K562 (cell line): ENCODE data around the gene MAP2K7. TPM values are rescaled to one million over a fixed set of nuclear protein-coding genes. Genes with fewer than 3 reads are reported as not detected.

Experiments used
- ARID1B ChIP-seq: fragments of 450-650 bp; IDR thresholded peaks from 2 replicates; pipeline ENCODE4 v1.6.1; 2016; ENCODE audit warnings: antibody characterized with exemption, mild to moderate bottlenecking, inconsistent platforms
- CREB1 ChIP-seq, 2 experiments: sonication (generic) in 1 of 2; formaldehyde crosslinking in 1 of 2; IDR thresholded peaks; 2 replicates each; pipeline versions ENCODE4 v1.6.1 to v1.8.0; 2012 to 2022; ENCODE audit warnings: inconsistent platforms in 1 of 2, mild to moderate bottlenecking in 1 of 2, missing genetic modification reagents in 1 of 2, moderate library complexity in 1 of 2
- MEF2D ChIP-seq: conservative IDR thresholded peaks from 2 replicates; pipeline ENCODE4 v1.6.1; 2016; ENCODE audit warnings: low read depth, missing genetic modification characterization, missing compliant biosample characterization
- NFRKB ChIP-seq: fragments of 450-650 bp; IDR thresholded peaks from 2 replicates; pipeline ENCODE4 v1.6.1; 2016; ENCODE audit warnings: low read depth
- NRF1 ChIP-seq, 2 experiments: fragments of 450-650 bp; IDR thresholded peaks in 1 of 2; conservative IDR thresholded peaks in 1 of 2; 2 replicates each; pipeline ENCODE4 v1.6.1; 2014; ENCODE audit warnings: mild to moderate bottlenecking in 2 of 2
- PYGO2 ChIP-seq: fragments of 450-650 bp; IDR thresholded peaks from 2 replicates; pipeline ENCODE4 v1.6.1; 2016; ENCODE audit warnings: mild to moderate bottlenecking, missing genetic modification characterization, moderate library complexity, missing compliant biosample characterization
- RUNX1 ChIP-seq: sonication (generic); IDR thresholded peaks from 2 replicates; pipeline ENCODE4 v1.6.1; 2016; ENCODE audit warnings: antibody characterized with exemption, low read depth
- SMARCB1 ChIP-seq: IDR thresholded peaks from 2 replicates; pipeline ENCODE4 v1.6.1; 2011; ENCODE audit warnings: improper control_type of control experiment, low read depth; ENCODE audit not compliant: insufficient read length
- TAF7 ChIP-seq: fragments of 450-650 bp; IDR thresholded peaks from 2 replicates; pipeline ENCODE4 v1.6.1; 2016; ENCODE audit warnings: missing genetic modification characterization, missing compliant biosample characterization
- TGIF2 ChIP-seq: sonication (generic); formaldehyde crosslinking; IDR thresholded peaks from 2 replicates; pipeline ENCODE4 v1.8.1; 2022; ENCODE audit warnings: mild to moderate bottlenecking, missing genetic modification reagents, moderate library complexity
- THRB ChIP-seq: fragments of 450-650 bp; formaldehyde crosslinking; conservative IDR thresholded peaks from 2 replicates; pipeline ENCODE4 v1.4.0; 2022; ENCODE audit warnings: mild to moderate bottlenecking, missing genetic modification characterization
- ZNF263 ChIP-seq: sonication (generic); formaldehyde crosslinking; IDR thresholded peaks from 2 replicates; pipeline ENCODE4 v1.8.0; 2022; ENCODE audit warnings: mild to moderate bottlenecking, missing genetic modification reagents, borderline replicate concordance
- ZNF589 ChIP-seq: fragments of 200-800 bp; sonication (Bioruptor generic); IDR thresholded peaks from 2 replicates; pipeline ENCODE4 v1.6.1; 2016; ENCODE audit warnings: low read depth, missing genetic modification characterization, missing compliant biosample characterization
- ZNF592 ChIP-seq: fragments of 450-650 bp; IDR thresholded peaks from 2 replicates; pipeline ENCODE4 v1.6.1; 2017; ENCODE audit warnings: antibody characterized with exemption, mild to moderate bottlenecking
- polyA plus RNA-seq, 8 experiments: library from polyadenylated mRNA; depleted of rRNA in 4 of 8; stranded (reverse) in 5 of 8; unstranded in 3 of 8; fragments of >200 nt; fragmentation: Nextera tagmentation in 2 of 8; fragmentation: Illumina TruSeq in 1 of 8; extraction: Ambion mirVana in 2 of 8; extraction: Trizol in 1 of 8; gene quantifications; 2 replicates each; pipeline versions ENCODE4 v1.2.1 to v1.2.3, GENCODE V29; 2011 to 2014; ENCODE audit warnings: inconsistent platforms in 1 of 8, missing spikeins in 1 of 8
- total RNA-seq, 7 experiments: library from RNA; depleted of rRNA in 6 of 7; stranded (reverse); fragments of >200 nt in 6 of 7; fragmentation: Illumina TruSeq in 2 of 7; extraction: Trizol in 2 of 7; gene quantifications; 2 replicates each; pipeline versions ENCODE4 v1.2.1 to v1.2.3, GENCODE V29; 2011 to 2021; ENCODE audit warnings: low replicate concordance in 1 of 7
- TF ChIP-seq, protein P1 (sequence below): fragments of 250-450 bp; sonication (Bioruptor Pico); IDR thresholded peaks from 2 replicates; pipeline ENCODE4 v1.4.0; 2020; ENCODE audit warnings: mild to moderate bottlenecking, moderate library complexity
- TF ChIP-seq, protein P2 (sequence below): fragments of 250-450 bp; sonication (Bioruptor Pico); IDR thresholded peaks from 2 replicates; pipeline ENCODE4 v1.5.1; 2021; ENCODE audit warnings: mild to moderate bottlenecking
- TF ChIP-seq, protein P3 (sequence below): sonication (generic); formaldehyde crosslinking; IDR thresholded peaks from 2 replicates; pipeline ENCODE4 v1.9.0; 2022; ENCODE audit warnings: mild to moderate bottlenecking, missing genetic modification reagents

The MAP2K7 gene
- total and polyA plus RNA-seq, 9 of the 15 experiments (the other 6 are each of a cell fraction or from before 2014, with no cell fraction given) = 0.51 to 45.8 (median 14.1) TPM

DNA sequence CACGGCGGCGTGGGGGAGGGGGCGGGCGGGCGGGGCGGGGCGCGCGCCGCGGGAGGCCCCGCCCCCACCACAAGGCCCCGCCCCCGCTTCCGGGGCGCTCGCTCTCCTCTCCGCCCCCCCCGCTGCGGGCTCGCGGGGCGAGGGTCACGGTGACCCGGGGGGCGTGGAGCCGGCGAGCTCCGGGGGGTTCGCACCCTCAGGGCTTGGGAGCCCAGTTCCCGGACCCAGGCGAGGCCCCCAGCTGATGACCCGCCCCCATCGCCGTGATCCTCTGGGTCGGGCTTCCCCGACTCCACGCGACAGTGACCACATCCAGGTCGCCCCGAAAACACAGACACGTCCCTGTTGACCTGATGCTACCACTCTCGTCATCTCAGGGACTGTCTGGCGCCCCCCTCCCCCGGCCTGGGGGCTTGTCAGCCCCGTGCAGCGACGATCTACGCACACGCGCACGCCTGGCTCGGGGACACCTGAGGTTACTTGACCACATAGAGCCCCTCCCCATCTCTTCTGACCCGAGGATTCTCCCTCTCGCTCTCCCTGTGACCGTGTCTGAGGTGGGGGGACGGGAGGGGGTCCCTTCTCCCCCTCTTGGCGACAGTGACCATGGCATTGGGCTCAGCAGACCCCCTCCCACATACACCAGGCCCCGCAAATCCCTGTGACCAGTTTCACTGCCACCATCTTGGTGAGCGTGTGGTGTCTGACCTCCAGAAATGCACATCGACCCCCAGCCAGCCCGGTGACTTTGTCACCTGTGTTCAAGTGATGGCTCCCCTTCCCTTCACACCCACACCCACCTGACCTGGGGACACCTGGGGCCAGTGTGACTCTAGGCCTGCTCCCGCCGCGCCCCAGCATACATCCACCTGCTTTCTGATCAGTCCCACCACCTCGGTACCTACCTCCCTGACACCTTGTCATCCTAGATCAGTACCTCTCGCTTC, 670 bp downstream of the MAP2K7 start (continued):
- TF ChIP-seq, protein P1, sequence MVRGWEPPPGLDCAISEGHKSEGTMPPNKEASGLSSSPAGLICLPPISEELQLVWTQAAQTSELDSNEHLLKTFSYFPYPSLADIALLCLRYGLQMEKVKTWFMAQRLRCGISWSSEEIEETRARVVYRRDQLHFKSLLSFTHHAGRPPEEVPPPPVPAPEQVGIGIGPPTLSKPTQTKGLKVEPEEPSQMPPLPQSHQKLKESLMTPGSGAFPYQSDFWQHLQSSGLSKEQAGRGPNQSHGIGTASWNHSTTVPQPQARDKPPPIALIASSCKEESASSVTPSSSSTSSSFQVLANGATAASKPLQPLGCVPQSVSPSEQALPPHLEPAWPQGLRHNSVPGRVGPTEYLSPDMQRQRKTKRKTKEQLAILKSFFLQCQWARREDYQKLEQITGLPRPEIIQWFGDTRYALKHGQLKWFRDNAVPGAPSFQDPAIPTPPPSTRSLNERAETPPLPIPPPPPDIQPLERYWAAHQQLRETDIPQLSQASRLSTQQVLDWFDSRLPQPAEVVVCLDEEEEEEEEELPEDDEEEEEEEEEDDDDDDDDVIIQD (CRISPR knock-in tag) = no peak
- TF ChIP-seq SMARCB1 (no peak), THRB (CRISPR knock-in tag) (no peak), MEF2D (no peak), ZNF263 (CRISPR knock-in tag) (0 out of 2 replicates have a peak, but pooled peaks have one; percentile 47), ARID1B (no peak), CREB1 (IDR thresholded peaks at IDR 0.05) (no peak), CREB1 (CRISPR knock-in tag; IDR thresholded peaks at IDR 0.05) (0 out of 2 replicates have a peak, but pooled peaks have one; percentile 43), ZNF589 (CRISPR knock-in tag) (no peak), NRF1 (conservative IDR thresholded peaks at IDR 0.05 in 1 of 2, IDR thresholded peaks at IDR 0.05 in 1 of 2) (peak; percentile 64 to 71), TGIF2 (peak; percentile 50; the same call in 1 of the 2 replicates), RUNX1 (no peak), PYGO2 (no peak), ZNF592 (no peak), NFRKB (peak; percentile 17; the same call in 1 of the 2 replicates), TAF7 (no peak)
- TF ChIP-seq, protein P2, sequence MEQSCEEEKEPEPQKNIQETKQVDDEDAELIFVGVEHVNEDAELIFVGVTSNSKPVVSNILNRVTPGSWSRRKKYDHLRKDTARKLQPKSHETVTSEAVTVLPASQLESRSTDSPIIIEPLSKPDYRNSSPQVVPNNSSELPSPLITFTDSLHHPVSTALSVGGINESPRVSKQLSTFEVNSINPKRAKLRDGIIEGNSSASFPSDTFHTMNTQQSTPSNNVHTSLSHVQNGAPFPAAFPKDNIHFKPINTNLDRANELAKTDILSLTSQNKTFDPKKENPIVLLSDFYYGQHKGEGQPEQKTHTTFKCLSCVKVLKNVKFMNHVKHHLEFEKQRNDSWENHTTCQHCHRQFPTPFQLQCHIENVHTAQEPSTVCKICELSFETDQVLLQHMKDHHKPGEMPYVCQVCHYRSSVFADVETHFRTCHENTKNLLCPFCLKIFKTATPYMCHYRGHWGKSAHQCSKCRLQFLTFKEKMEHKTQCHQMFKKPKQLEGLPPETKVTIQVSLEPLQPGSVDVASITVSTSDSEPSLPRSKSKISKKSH (CRISPR knock-in tag) = no peak
- TF ChIP-seq, protein P3, sequence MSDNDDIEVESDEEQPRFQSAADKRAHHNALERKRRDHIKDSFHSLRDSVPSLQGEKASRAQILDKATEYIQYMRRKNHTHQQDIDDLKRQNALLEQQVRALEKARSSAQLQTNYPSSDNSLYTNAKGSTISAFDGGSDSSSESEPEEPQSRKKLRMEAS (CRISPR knock-in tag) = peak; percentile 38; the same call in 1 of the 2 replicates
